ENCODE data around the gene NPM1. TPM values are rescaled to one million over a fixed set of nuclear protein-coding genes. Genes with fewer than 3 reads are reported as not detected.
"Not testable (repeated sequence)": the region's sequence is repeated elsewhere in the genome, so short reads cannot be mapped to it uniquely, and the experiment has no call there.

Gene NPM1
- total RNA-seq, 4 donors from 2014 or later, result 532 to 835 (median 744) TPM

DNA sequence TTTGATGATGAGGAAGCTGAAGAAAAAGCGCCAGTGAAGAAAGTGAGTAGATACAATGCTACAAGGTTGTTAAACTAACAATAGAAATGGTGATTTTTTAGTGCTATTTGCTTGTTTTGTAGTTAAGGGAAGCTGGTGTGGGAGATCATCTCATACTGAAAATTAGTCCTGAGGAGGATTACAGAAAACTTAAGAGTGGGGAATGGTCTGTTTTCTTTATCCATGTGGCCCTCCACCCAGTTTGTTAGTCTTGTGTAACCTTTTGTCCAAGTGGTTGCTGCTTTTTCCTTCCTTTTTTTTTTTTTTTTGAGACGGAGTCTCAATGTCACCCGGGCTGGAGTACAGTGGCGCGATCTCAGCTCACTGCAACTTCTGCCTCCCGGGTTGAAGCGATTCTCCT is 12.5 kb downstream of the NPM1 start:
- peaks cover 0 to 72% of the 10 kb centered on the region in 2 donors for H3K36me3 ChIP-seq
- no peaks in the 10 kb centered on the region for H3K9me3 ChIP-seq
- peaks cover 0 to 33% (median 0%) of the 10 kb centered on the region in 3 donors for H3K4me1 ChIP-seq
- no peak overlapping the region for H3K4me3 ChIP-seq
- H3K27me3 ChIP-seq, result no peaks in the 10 kb centered on the region
- WGBS, 2 donors (ENCODE audit: low coverage in 1 of 2), result 80 to 100% methylated on average over 2 to 6 of the region's 7 CpGs
- H3K27ac ChIP-seq, result no peak overlapping the region
- TF ChIP-seq POLR2A (IDR thresholded peaks at IDR 0.05), result no peak
- no peak for TF ChIP-seq EP300 (IDR thresholded peaks at IDR 0.05)
- TF ChIP-seq POLR2AphosphoS5 (IDR thresholded peaks at IDR 0.05), result no peak
- TF ChIP-seq, protein P1, sequence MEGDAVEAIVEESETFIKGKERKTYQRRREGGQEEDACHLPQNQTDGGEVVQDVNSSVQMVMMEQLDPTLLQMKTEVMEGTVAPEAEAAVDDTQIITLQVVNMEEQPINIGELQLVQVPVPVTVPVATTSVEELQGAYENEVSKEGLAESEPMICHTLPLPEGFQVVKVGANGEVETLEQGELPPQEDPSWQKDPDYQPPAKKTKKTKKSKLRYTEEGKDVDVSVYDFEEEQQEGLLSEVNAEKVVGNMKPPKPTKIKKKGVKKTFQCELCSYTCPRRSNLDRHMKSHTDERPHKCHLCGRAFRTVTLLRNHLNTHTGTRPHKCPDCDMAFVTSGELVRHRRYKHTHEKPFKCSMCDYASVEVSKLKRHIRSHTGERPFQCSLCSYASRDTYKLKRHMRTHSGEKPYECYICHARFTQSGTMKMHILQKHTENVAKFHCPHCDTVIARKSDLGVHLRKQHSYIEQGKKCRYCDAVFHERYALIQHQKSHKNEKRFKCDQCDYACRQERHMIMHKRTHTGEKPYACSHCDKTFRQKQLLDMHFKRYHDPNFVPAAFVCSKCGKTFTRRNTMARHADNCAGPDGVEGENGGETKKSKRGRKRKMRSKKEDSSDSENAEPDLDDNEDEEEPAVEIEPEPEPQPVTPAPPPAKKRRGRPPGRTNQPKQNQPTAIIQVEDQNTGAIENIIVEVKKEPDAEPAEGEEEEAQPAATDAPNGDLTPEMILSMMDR (IDR thresholded peaks at IDR 0.05), result no peak
- no peak for ATAC-seq

DNA sequence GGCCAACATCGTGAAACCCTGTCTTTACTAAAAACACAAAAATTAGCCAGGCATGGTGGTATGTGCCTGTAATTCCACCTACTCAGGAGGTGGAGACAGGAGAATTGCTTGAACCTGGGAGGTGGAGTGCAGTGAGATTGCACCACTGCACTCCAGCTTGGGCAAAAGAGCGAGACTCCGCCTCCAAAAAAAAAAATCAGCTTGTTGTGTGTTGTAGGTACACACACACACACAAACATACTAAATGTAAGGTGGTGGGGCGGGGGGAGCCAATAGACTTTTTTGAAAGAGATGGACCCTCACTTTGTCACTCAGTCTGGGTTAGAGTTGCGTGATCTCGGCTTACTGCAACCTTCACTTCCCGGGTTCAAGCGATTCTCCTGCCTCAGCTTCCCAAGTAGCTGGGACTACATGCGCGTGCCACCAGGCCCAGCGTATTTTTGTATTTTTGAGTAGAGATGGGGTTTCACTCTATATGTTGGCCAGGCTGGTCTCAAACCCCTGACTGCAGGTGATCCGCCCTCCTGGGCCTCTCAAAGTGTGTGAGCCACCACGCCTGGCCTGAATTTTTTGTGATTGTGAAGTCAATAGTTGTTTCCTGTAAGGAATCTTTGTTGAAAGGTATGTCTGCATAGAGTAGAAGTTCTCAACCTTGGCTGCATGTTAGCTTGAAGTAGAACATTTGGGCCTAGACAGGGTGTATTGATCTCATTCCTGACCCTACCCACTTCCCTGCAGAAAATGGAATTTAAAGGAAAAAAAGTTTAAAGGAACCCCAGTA is 13.7 kb downstream of the NPM1 start:
- no peak for TF ChIP-seq POLR2AphosphoS5 (IDR thresholded peaks at IDR 0.05)
- WGBS, 2 donors (ENCODE audit: low coverage in 1 of 2), result 75 to 100% methylated on average over 1 to 12 of the region's 13 CpGs
- H3K27me3 ChIP-seq, result no peaks in the 10 kb centered on the region
- H3K36me3 ChIP-seq, result peaks cover 0 to 72% of the 10 kb centered on the region in 2 donors
- H3K27ac ChIP-seq, result no peak overlapping the region
- H3K4me1 ChIP-seq, result peaks cover 0 to 33% (median 0%) of the 10 kb centered on the region in 3 donors
- ATAC-seq, result no peak
- H3K9me3 ChIP-seq, result no peaks in the 10 kb centered on the region
- H3K4me3 ChIP-seq, result no peak overlapping the region

DNA sequence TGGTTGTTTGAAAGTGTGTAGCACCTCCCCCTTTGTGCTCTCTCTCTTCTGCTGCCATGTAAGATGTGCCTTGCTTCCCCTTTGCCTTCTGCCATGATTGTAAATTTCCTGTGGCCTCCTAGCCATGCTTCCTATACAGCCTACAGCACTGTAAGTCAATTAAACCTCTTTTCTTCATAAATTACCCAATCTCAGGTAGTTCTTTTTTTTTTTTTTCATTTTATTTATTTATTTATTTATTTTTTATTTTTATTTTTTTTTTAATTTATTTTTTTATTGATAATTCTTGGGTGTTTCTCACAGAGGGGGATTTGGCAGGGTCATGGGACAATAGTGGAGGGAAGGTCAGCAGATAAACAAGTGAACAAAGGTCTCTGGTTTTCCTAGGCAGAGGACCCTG is 15.1 kb downstream of the NPM1 start:
- H3K27me3 ChIP-seq, H3K27ac ChIP-seq, H3K9me3 ChIP-seq, ATAC-seq, H3K4me3 ChIP-seq: not testable (repeated sequence)
- Histone ChIP-seq H3K4me1 (peaks cover 0 to 25% (median 0%) of the 10 kb centered on the region in 3 donors), H3K36me3 (peaks cover under 1 to 73% of the 10 kb centered on the region in 2 donors)

DNA sequence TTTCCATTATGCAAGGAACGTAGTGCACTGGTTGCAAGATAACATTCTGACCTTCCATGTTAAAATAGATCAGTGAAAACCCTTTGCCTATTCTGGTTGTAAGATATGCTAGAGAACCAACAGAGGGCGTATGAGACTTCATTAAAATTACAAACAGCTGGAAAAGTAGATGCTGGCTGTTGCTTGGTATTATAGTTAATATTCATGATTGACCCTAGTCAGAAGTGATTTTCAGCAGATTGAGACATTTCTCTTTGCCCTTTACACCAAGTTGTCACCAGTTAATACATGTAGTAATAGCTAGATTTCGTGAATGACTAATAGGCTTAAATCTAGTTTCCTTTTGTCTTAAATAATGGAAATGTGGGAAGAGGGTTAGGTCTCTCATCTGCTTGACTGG is 18.0 kb downstream of the NPM1 start:
- Histone ChIP-seq H3K9me3 (no peaks in the 10 kb centered on the region), H3K27me3 (no peaks in the 10 kb centered on the region), H3K36me3 (peaks cover 3 to 65% of the 10 kb centered on the region in 2 donors), H3K4me3 (no peak overlapping the region), H3K4me1 (peaks cover 9 to 34% (median 12%) of the 10 kb centered on the region in 3 donors), H3K27ac (no peak overlapping the region)
- no peak for ATAC-seq
- TF ChIP-seq, protein P1 (IDR thresholded peaks at IDR 0.05), result peak in 2 of 4 experiments; percentile 21 to 28
- TF ChIP-seq POLR2A (IDR thresholded peaks at IDR 0.05) (no peak), POLR2AphosphoS5 (IDR thresholded peaks at IDR 0.05) (no peak)
- WGBS, 2 donors (ENCODE audit: low coverage in 1 of 2), result 45 to 61% methylated on average over 3 of the region's 3 CpGs

DNA sequence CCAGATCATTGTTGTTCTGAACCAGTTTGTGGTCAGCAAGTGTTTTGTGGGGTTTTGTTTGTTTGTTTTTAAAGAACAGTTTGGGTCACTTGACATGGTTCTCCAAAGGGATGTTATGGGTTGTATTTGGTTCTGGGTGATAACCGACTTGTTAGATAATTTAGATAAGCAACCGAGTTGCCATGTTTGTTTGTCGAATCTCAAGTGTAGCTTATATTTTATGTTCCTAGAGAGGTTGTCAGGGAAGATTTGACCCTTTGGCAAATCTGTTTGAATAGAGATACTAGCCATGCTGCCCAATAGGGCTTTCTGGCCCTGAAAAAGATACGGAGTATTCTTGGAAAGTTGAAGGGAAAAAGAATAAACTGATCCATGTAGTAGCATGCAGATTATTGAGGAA is 19.6 kb downstream of the NPM1 start:
- no peaks in the 10 kb centered on the region for H3K27me3 ChIP-seq
- TF ChIP-seq, protein P1 (IDR thresholded peaks at IDR 0.05), result no peak
- no peak for TF ChIP-seq EP300 (IDR thresholded peaks at IDR 0.05)
- TF ChIP-seq POLR2A (IDR thresholded peaks at IDR 0.05), result no peak
- TF ChIP-seq POLR2AphosphoS5 (IDR thresholded peaks at IDR 0.05), result no peak
- H3K4me3 ChIP-seq, result no peak overlapping the region
- 77 to 84% methylated on average over 4 of the region's 4 CpGs for WGBS, 2 donors (ENCODE audit: low coverage in 1 of 2)
- H3K4me1 ChIP-seq, result peaks cover 9 to 40% (median 12%) of the 10 kb centered on the region in 3 donors
- peaks cover 3 to 68% of the 10 kb centered on the region in 2 donors for H3K36me3 ChIP-seq
- no peak for ATAC-seq
- no peak overlapping the region for H3K27ac ChIP-seq
- H3K9me3 ChIP-seq, result no peaks in the 10 kb centered on the region

All from gastroesophageal sphincter (tissue), 4 donors.